Transverse colon (tissue), 4 donors: Measurements from ENCODE around the gene TM2D3.

ENCODE experiments used
- EP300 ChIP-seq: sonication (generic); formaldehyde crosslinking; IDR thresholded peaks from one replicate; pipeline ENCODE4 v1.6.1; 2017; ENCODE audit warnings: antibody characterized with exemption, low read depth
- POLR2A ChIP-seq: fragments of 450-650 bp; IDR thresholded peaks from one replicate; pipeline ENCODE4 v1.6.1; 2016; ENCODE audit warnings: antibody characterized with exemption, mild to moderate bottlenecking, moderate library complexity
- POLR2AphosphoS5 ChIP-seq, 3 donors: sonication (generic); formaldehyde crosslinking; IDR thresholded peaks; one replicate each; pipeline ENCODE4 v1.6.1; 2016; ENCODE audit warnings: antibody characterized with exemption in 3 of 3
- TF ChIP-seq, protein P1 (sequence below), 5 experiments: fragments of 200-600 bp in 3 of 5; fragments of 450-650 bp in 2 of 5; sonication (generic) in 3 of 5; IDR thresholded peaks; 1 replicate in 2 of 5; 2 replicates in 3 of 5; pipeline ENCODE4 v1.5.1; 2016 to 2017; ENCODE audit warnings: antibody characterized with exemption in 5 of 5, inconsistent platforms in 3 of 5, mild to moderate bottlenecking in 2 of 5, moderate library complexity in 1 of 5

DNA sequence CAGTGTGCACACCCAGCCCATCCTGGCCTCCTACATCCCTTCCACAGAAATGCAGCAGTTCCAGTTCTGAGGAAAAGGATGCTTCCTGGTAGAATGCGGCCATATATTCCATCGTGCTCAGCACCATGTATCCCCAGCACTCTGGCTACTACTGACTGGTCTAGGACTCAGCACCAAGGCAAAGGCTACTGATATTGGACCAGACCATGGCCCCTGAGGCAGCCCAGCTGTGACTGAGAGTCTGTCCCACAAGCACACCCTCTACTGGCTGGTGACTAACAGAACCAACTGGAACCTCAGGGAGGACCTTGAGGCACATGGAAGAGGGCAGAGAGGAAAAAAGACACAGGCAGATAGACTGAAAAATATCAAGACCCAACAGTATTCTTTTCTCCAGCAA lies 42.1 kb upstream of the TM2D3 start:
- TF ChIP-seq, protein P1, sequence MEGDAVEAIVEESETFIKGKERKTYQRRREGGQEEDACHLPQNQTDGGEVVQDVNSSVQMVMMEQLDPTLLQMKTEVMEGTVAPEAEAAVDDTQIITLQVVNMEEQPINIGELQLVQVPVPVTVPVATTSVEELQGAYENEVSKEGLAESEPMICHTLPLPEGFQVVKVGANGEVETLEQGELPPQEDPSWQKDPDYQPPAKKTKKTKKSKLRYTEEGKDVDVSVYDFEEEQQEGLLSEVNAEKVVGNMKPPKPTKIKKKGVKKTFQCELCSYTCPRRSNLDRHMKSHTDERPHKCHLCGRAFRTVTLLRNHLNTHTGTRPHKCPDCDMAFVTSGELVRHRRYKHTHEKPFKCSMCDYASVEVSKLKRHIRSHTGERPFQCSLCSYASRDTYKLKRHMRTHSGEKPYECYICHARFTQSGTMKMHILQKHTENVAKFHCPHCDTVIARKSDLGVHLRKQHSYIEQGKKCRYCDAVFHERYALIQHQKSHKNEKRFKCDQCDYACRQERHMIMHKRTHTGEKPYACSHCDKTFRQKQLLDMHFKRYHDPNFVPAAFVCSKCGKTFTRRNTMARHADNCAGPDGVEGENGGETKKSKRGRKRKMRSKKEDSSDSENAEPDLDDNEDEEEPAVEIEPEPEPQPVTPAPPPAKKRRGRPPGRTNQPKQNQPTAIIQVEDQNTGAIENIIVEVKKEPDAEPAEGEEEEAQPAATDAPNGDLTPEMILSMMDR (IDR thresholded peaks at IDR 0.05), result no peak
- no peak for TF ChIP-seq POLR2A
- TF ChIP-seq POLR2AphosphoS5 (IDR thresholded peaks at IDR 0.05), result no peak
- TF ChIP-seq EP300, result no peak
